Kidney epithelial cell (primary cell): ENCODE measurements around the gene OR8D4. TPM values are rescaled to one million over a fixed set of nuclear protein-coding genes. Genes with fewer than 3 reads are reported as not detected.

Source experiments
- DNase-seq: peaks from one replicate; pipeline ENCODE4 v3.0.0-alpha.2; 2010; ENCODE audit warnings: low read depth
- H3K27me3 ChIP-seq: 2 replicates; pipeline ENCODE4 v1.6.0; 2011; ENCODE audit warnings: low read length; ENCODE audit not compliant: control insufficient read depth, insufficient read depth
- H3K36me3 ChIP-seq: 2 replicates; pipeline ENCODE4 v1.5.1; 2011; ENCODE audit warnings: low read length; ENCODE audit not compliant: control insufficient read depth, insufficient read depth
- H3K4me3 ChIP-seq: 2 replicates; pipeline ENCODE4 v1.5.1; 2011; ENCODE audit warnings: low read depth, mild to moderate bottlenecking, control low read depth, low read length
- total RNA-seq: library from RNA; depleted of rRNA; stranded (reverse); fragments of >200 nt; gene quantifications from 2 replicates; pipeline ENCODE4 v1.2.3, GENCODE V29; 2015
- TF ChIP-seq, protein P1 (sequence below): IDR thresholded peaks from 2 replicates; pipeline ENCODE4 v1.5.1; 2011; ENCODE audit warnings: mild to moderate bottlenecking, moderate library complexity, low read length, control low read depth, inconsistent platforms; ENCODE audit not compliant: insufficient read depth, poor library complexity, severe bottlenecking

OR8D4 gene
- total RNA-seq, 1 donor from 2014 or later, result not detected

DNA sequence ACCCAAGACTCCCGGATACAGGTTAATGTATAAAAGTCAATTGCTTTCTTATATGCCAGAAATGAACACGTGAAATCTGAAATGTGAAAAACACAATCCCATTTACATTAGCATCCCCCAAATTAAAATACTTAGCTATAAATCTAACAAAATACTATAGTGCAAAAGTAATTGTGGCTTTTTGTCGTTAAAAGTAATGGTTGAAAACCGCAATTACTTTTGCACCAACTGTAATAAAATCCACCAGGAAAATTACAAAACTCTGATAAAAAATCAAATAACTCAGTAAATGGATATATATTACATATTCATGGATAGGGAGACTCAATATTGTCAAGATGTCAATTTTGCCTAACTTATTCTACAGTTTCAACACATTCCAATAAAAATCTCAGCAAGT, 21.1 kb upstream of the OR8D4 start:
- H3K27me3 ChIP-seq, result no peaks in the 10 kb centered on the region
- TF ChIP-seq, protein P1, sequence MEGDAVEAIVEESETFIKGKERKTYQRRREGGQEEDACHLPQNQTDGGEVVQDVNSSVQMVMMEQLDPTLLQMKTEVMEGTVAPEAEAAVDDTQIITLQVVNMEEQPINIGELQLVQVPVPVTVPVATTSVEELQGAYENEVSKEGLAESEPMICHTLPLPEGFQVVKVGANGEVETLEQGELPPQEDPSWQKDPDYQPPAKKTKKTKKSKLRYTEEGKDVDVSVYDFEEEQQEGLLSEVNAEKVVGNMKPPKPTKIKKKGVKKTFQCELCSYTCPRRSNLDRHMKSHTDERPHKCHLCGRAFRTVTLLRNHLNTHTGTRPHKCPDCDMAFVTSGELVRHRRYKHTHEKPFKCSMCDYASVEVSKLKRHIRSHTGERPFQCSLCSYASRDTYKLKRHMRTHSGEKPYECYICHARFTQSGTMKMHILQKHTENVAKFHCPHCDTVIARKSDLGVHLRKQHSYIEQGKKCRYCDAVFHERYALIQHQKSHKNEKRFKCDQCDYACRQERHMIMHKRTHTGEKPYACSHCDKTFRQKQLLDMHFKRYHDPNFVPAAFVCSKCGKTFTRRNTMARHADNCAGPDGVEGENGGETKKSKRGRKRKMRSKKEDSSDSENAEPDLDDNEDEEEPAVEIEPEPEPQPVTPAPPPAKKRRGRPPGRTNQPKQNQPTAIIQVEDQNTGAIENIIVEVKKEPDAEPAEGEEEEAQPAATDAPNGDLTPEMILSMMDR, result no peak
- no peak for DNase-seq
- H3K36me3 ChIP-seq, result no peaks in the 10 kb centered on the region
- no peak overlapping the region for H3K4me3 ChIP-seq

DNA sequence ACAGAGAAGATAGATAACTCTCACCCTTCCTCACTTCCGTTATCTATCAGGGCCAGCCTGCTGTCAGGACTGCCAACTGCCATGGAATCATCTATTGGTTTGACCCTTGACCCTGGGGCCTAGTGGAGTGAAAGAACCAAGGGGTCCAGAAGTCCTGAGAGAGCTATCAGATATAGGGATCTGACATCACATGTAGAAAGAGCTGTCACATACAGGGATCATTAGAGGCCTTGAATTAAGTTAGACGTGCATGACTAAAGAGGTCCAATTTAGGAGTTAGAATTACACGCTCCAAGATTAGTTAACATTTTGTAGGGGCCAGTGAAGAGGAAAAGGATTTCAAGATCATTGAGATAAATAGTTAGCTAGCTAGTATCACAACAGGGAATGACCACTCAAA, 16.4 kb upstream of the OR8D4 start, which contains the start of gene TMEM225:
Gene TMEM225 (minus strand): TSS at position 101 of the 400 bp plus-strand sequence. CDS start 245 bp downstream, outside the sequence.
- Histone ChIP-seq H3K27me3 (no peaks in the 10 kb centered on the region), H3K4me3 (no peak within 1 kb of the TSS), H3K36me3 (no peaks in the 10 kb centered on the region)
- no peak for DNase-seq
- TF ChIP-seq, protein P1, result no peak

DNA sequence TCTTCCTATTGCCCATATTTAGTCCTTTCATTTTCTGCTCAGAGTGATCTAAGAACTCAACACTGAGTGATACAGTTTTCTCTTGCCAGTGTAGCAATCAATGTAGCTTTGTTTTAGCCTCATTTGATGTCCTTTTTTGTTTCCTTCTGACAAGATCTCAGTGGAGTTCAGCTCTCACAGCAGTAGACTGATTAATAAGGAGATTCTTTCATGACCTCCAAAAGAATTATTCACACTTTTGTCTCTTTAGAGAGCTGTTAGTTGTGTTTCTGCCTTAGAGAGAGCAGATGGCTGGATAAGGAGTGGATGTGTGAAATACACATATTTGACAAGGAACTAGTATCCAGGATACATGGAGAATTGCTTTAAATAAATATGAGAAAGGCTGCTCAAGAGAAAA, 9.9 kb upstream of the OR8D4 start:
- Histone ChIP-seq H3K4me3 (no peak overlapping the region), H3K27me3 (no peaks in the 10 kb centered on the region), H3K36me3 (no peaks in the 10 kb centered on the region)
- DNase-seq, result no peak
- TF ChIP-seq, protein P1, result no peak

DNA sequence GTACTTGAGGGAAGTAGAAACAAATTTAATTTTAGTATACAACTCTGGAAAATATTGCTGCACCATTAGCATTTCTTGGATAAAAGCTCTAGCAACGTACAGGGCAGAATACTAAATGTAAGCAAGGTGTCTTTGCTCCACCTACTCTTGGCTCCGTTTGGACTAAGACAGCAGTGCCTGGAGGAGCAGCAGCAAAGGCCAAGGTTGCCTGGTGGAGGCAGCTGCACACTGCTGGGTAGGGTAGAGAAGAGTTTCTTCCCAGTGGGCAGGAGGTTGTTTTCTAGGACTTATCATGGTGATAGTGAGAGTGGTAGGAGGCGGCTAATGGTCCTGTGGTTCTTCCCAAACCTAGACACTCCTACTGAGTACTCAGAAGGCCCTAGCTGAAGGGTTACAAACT, 2.2 kb upstream of the OR8D4 start:
- TF ChIP-seq, protein P1, result no peak
- Histone ChIP-seq H3K27me3 (no peaks in the 10 kb centered on the region), H3K36me3 (no peaks in the 10 kb centered on the region)

DNA sequence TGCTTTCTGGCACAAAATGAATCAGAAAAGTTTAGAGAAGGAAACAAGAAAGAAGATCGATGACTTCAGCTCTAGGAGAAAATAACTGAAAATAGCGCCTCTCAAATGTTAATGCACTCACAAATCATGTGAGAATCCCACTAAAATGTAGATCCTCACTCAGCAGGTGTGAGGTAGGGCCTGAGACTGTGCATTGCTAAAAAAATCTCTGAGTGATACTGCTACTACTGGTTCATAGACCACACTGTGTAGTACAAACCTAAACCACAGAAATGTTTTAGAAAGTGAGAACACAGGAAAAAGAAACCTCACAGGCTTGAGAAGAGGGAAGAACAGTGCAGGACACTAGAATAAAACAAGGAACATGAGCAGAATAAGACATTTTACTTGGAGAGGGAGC, 2.0 kb downstream of the OR8D4 start:
- no peak overlapping the region for H3K4me3 ChIP-seq
- no peak for DNase-seq
- no peaks in the 10 kb centered on the region for H3K36me3 ChIP-seq
- TF ChIP-seq, protein P1, result no peak
- no peaks in the 10 kb centered on the region for H3K27me3 ChIP-seq

More for the DNA sequence above, 2.2 kb upstream of the OR8D4 start:
- DNase-seq, result no peak
- H3K4me3 ChIP-seq, result no peak overlapping the region

DNA sequence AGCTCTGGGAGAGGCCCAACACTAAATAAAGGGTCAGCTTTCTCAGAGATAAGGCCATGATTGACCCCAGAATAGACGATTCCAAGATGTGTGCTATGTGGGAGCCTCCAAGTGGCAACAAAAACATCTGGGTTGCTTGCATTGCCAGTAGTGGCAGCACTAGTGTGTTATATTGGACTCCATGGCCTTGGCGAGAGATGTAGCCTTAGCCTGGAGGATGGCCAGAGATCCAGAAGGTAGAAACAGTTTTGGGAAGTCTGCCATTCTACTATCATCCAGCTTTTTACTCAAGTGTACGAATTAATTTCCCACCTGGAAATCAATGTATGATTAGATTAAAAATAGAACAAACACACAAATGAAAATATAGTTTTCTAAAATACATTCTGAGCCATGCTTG, 3.0 kb downstream of the OR8D4 start:
- Histone ChIP-seq H3K4me3 (no peak overlapping the region), H3K36me3 (no peaks in the 10 kb centered on the region), H3K27me3 (no peaks in the 10 kb centered on the region)
- TF ChIP-seq, protein P1, result no peak
- DNase-seq, result no peak
